NCI-H446 treated with DMSO at 0.1 percent for 48 hours (cell line): ENCODE measurements around the gene ATP6V0C.
A peak's percentile ranks its signal among the peaks of the same experiment; 100 is the strongest.
"Not testable (repeated sequence)": the region's sequence is repeated elsewhere in the genome, so short reads cannot be mapped to it uniquely, and the experiment has no call there.

Experiments
- DNase-seq: peaks from one replicate; lab custom pipeline; 2025; lab: John Stamatoyannopoulos, UW

Gene ATP6V0C

GRCh38 chr16:2529061-2529931 lies 15.5 kb downstream of the ATP6V0C start:
- DNase-seq = no peak

- DNase-seq = no peak
Measured at GRCh38 chr16:2529961-2530628, 16.3 kb downstream of the ATP6V0C start.

- no peak for DNase-seq
Measured at GRCh38 chr16:2530629-2531318, 17.0 kb downstream of the ATP6V0C start.

GRCh38 chr16:2531371-2531695 lies 17.6 kb downstream of the ATP6V0C start, which contains the start of gene CEMP1:
Gene CEMP1, minus strand, starts transcription at chr16:2531408. Its CDS starts 335 bp downstream, at chr16:2531073.
- no peak for DNase-seq

GRCh38 chr16:2531696-2532493 lies 18.1 kb downstream of the ATP6V0C start:
- DNase-seq = peak; percentile 92

- DNase-seq = no peak
Measured at GRCh38 chr16:2532494-2533141, 18.9 kb downstream of the ATP6V0C start.

- DNase-seq = not testable (repeated sequence)
Measured at GRCh38 chr16:2533142-2533755, 19.5 kb downstream of the ATP6V0C start.

- DNase-seq = no peak
Measured at GRCh38 chr16:2533912-2534311, 20.2 kb downstream of the ATP6V0C start.

- not testable (repeated sequence) for DNase-seq
Measured at GRCh38 chr16:2534335-2534734, 20.6 kb downstream of the ATP6V0C start.

GRCh38 chr16:2535625-2536013 lies 21.9 kb downstream of the ATP6V0C start:
- no peak for DNase-seq

GRCh38 chr16:2537451-2538379 lies 24.0 kb downstream of the ATP6V0C start, which contains the start of gene PDPK1:
Gene PDPK1, plus strand, starts transcription at chr16:2538021. Its CDS starts 92 bp downstream, at chr16:2538113.
- peak; percentile 83 for DNase-seq

GRCh38 chr16:2539192-2539844 lies 25.6 kb downstream of the ATP6V0C start:
- DNase-seq = not testable (repeated sequence)

- DNase-seq = not testable (repeated sequence)
Measured at GRCh38 chr16:2539845-2540458, 26.2 kb downstream of the ATP6V0C start.

GRCh38 chr16:2540912-2541311 lies 27.2 kb downstream of the ATP6V0C start:
- DNase-seq = not testable (repeated sequence)

- not testable (repeated sequence) for DNase-seq
Measured at GRCh38 chr16:2541409-2541808, 27.7 kb downstream of the ATP6V0C start.

- DNase-seq = not testable (repeated sequence)
Measured at GRCh38 chr16:2543771-2544170, 30.0 kb downstream of the ATP6V0C start.

GRCh38 chr16:2550283-2550878 lies 36.6 kb downstream of the ATP6V0C start:
- DNase-seq = not testable (repeated sequence)

- not testable (repeated sequence) for DNase-seq
Measured at GRCh38 chr16:2551420-2551889, 37.7 kb downstream of the ATP6V0C start.
